HCT116 (cell line): ENCODE results near the gene SYNGR1. TPM values are rescaled to one million over a fixed set of nuclear protein-coding genes. Genes with fewer than 3 reads are reported as not detected.

ENCODE experiments used
- ATAC-seq: fragments of 200-7000 bp; cut with Tn5 transposase; 2 replicates; pipeline ENCODE4 v1.9.1; 2020; ENCODE audit warnings: mild to moderate bottlenecking, moderate library complexity
- BruUV-seq: library from RNA; stranded (reverse); fragments of 400-500 nt; replicated peaks from 2 replicates; lab custom pipeline; 2021; lab: Mats Ljungman, UMichigan
- CTCF ChIA-PET: fragments of 300-600 bp; sonication (Branson Sonifier 250); formaldehyde crosslinking; loops from one replicate; lab custom pipeline; 2021; ENCODE audit warnings: antibody characterized with exemption; lab: Charles Lee
- POLR2A ChIA-PET: fragments of 300-600, 350-600 bp; sonication (Branson Sonifier 250); formaldehyde crosslinking; loops from one replicate; lab custom pipeline; 2021; ENCODE audit warnings: antibody characterized with exemption; lab: Charles Lee
- RAD21 ChIA-PET, 2 experiments: fragments of 300-600 bp; sonication (Branson Sonifier 250); formaldehyde crosslinking; loops; one replicate each; lab custom pipeline; 2023; ENCODE audit warnings: low total read pairs in 2 of 2; ENCODE audit not compliant: uncharacterized antibody in 2 of 2, unreplicated experiment in 2 of 2, low non-redundant PET in 1 of 2; lab: Charles Lee
- DNase-seq: peaks from one replicate; pipeline ENCODE4 v3.0.0-alpha.2; 2010; ENCODE audit warnings: low read depth, low spot score
- H2AFZ ChIP-seq: fragments of 200-600 bp; shearing (Covaris generic), sonication (generic); 2 replicates; pipeline ENCODE4 v1.6.1; 2017; ENCODE audit warnings: low read depth, mixed run types, mixed read lengths, antibody characterized with exemption, low read length; ENCODE audit not compliant: poor library complexity, severe bottlenecking
- H3K27ac ChIP-seq: 2 replicates; pipeline ENCODE4 v1.5.1; 2012; ENCODE audit warnings: low read depth, low read length
- H3K27me3 ChIP-seq: fragments of 200-600 bp; sonication (generic); 2 replicates; pipeline ENCODE4 v1.6.1; 2016; ENCODE audit warnings: mixed run types, low read length, mixed read lengths; ENCODE audit not compliant: insufficient read depth
- H3K36me3 ChIP-seq, 2 experiments: fragments of 200-500 bp in 1 of 2; fragments of 200-600 bp in 1 of 2; sonication (Bioruptor generic) in 1 of 2; sonication (generic) in 1 of 2; 2 replicates each; pipeline versions ENCODE4 v1.5.1 to v1.6.1; 2014 to 2016; ENCODE audit warnings: low read length in 2 of 2, inconsistent platforms in 1 of 2, mixed read lengths in 1 of 2, mixed run types in 1 of 2; ENCODE audit not compliant: insufficient read depth in 2 of 2, control insufficient read depth in 1 of 2
- H3K4me1 ChIP-seq, 2 experiments: fragments of 200-600 bp in 1 of 2; sonication (generic) in 1 of 2; 2 replicates each; pipeline versions ENCODE4 v1.5.1 to v1.6.1; 2012 to 2017; ENCODE audit warnings: low read length in 2 of 2, inconsistent platforms in 1 of 2, mild to moderate bottlenecking in 1 of 2, mixed read lengths in 1 of 2, mixed run types in 1 of 2, moderate library complexity in 1 of 2; ENCODE audit not compliant: insufficient read depth in 2 of 2, control insufficient read depth in 1 of 2
- H3K4me2 ChIP-seq: fragments of 200-600 bp; sonication (generic); 2 replicates; pipeline ENCODE4 v1.6.1; 2017; ENCODE audit warnings: mixed run types, low read length, mixed read lengths
- H3K4me3 ChIP-seq, 2 experiments: fragments of 200-600 bp in 1 of 2; sonication (generic) in 1 of 2; replicated peaks in 1 of 2; 2 replicates each; pipeline ENCODE4 v1.5.1; 2011 to 2016; ENCODE audit warnings: low read length in 2 of 2, control low read depth in 1 of 2, low read depth in 1 of 2, mild to moderate bottlenecking in 1 of 2, mixed read lengths in 1 of 2, mixed run types in 1 of 2
- H3K79me2 ChIP-seq: fragments of 200-600 bp; sonication (generic); 2 replicates; pipeline ENCODE4 v1.6.1; 2017; ENCODE audit warnings: mild to moderate bottlenecking, mixed run types, low read length, moderate library complexity, mixed read lengths; ENCODE audit not compliant: insufficient read depth
- H3K9ac ChIP-seq: fragments of 200-600 bp; sonication (generic); 2 replicates; pipeline ENCODE4 v1.6.1; 2016; ENCODE audit warnings: low read length, mixed read lengths
- H3K9me2 ChIP-seq: fragments of 200-600 bp; sonication (generic), shearing (Covaris generic); 2 replicates; pipeline ENCODE4 v1.6.1; 2017; ENCODE audit warnings: mixed run types, mild to moderate bottlenecking, moderate library complexity; ENCODE audit not compliant: insufficient read depth
- H3K9me3 ChIP-seq, 2 experiments: fragments of 200-500 bp in 1 of 2; fragments of 200-600 bp in 1 of 2; sonication (Bioruptor generic) in 1 of 2; sonication (generic) in 1 of 2; 2 replicates each; pipeline ENCODE4 v1.6.1; 2014 to 2017; ENCODE audit warnings: low read length in 2 of 2, mixed read lengths in 2 of 2, inconsistent platforms in 1 of 2, low read depth in 1 of 2, mild to moderate bottlenecking in 1 of 2, mixed run types in 1 of 2, moderate library complexity in 1 of 2; ENCODE audit not compliant: control insufficient read depth in 1 of 2, insufficient read depth in 1 of 2
- H4K20me1 ChIP-seq: fragments of 200-600 bp; sonication (generic), shearing (Covaris generic); 2 replicates; pipeline ENCODE4 v1.6.1; 2017; ENCODE audit warnings: mixed run types, mild to moderate bottlenecking, moderate library complexity; ENCODE audit not compliant: insufficient read depth
- CBX3 ChIP-seq: IDR thresholded peaks from 2 replicates; pipeline ENCODE4 v1.6.1; 2012; ENCODE audit warnings: low read depth
- CEBPB ChIP-seq: IDR thresholded peaks from 2 replicates; pipeline ENCODE4 v1.6.1; 2012; ENCODE audit warnings: low read depth
- CTCF ChIP-seq, 3 experiments: fragments of 200-600 bp in 1 of 3; sonication (generic) in 1 of 3; IDR thresholded peaks in 2 of 3; conservative IDR thresholded peaks in 1 of 3; 2 replicates each; pipeline ENCODE4 v1.5.1; 2012 to 2017; ENCODE audit warnings: low read depth in 2 of 3, low read length in 2 of 3, antibody characterized with exemption in 1 of 3, borderline replicate concordance in 1 of 3, control low read depth in 1 of 3, mild to moderate bottlenecking in 1 of 3, mixed read lengths in 1 of 3, mixed run types in 1 of 3, moderate library complexity in 1 of 3; ENCODE audit not compliant: insufficient read depth in 1 of 3
- EGR1 ChIP-seq: IDR thresholded peaks from 2 replicates; pipeline ENCODE4 v1.6.1; 2012; ENCODE audit warnings: low read depth
- ELF1 ChIP-seq: IDR thresholded peaks from 2 replicates; pipeline ENCODE4 v1.6.1; 2012; ENCODE audit warnings: low read depth, borderline replicate concordance
- EZH2 ChIP-seq: fragments of 200-600 bp; sonication (generic); IDR thresholded peaks from 2 replicates; pipeline ENCODE4 v1.6.1; 2017; ENCODE audit warnings: antibody characterized with exemption, mixed run types
- EZH2phosphoT487 ChIP-seq: fragments of 200-600 bp; IDR thresholded peaks from 2 replicates; pipeline ENCODE4 v1.6.1; 2018; ENCODE audit warnings: antibody characterized with exemption, borderline replicate concordance
- JUND ChIP-seq: IDR thresholded peaks from 2 replicates; pipeline ENCODE4 v1.6.1; 2012
- MAX ChIP-seq: IDR thresholded peaks from 2 replicates; pipeline ENCODE4 v1.6.1; 2012
- POLR2A ChIP-seq: IDR thresholded peaks from 2 replicates; pipeline ENCODE4 v1.7.0; 2011; ENCODE audit warnings: borderline replicate concordance; ENCODE audit not compliant: insufficient read depth, insufficient read length; ENCODE audit errors: extremely low read depth
- POLR2AphosphoS5 ChIP-seq: IDR thresholded peaks from 2 replicates; pipeline ENCODE4 v1.6.1; 2011; ENCODE audit warnings: mild to moderate bottlenecking, low read depth, low read length, moderate library complexity
- RAD21 ChIP-seq: IDR thresholded peaks from 2 replicates; pipeline ENCODE4 v1.6.1; 2012; ENCODE audit warnings: low read depth, mild to moderate bottlenecking
- SIN3A ChIP-seq: IDR thresholded peaks from 2 replicates; pipeline ENCODE4 v1.6.1; 2012; ENCODE audit warnings: low read depth
- SP1 ChIP-seq: IDR thresholded peaks from 2 replicates; pipeline ENCODE4 v1.6.1; 2012; ENCODE audit warnings: low read depth
- ZFX ChIP-seq: fragments of 450-650 bp; IDR thresholded peaks from 2 replicates; pipeline ENCODE4 v1.6.1; 2017
- ZNF274 ChIP-seq: fragments of 200-500 bp; sonication (Bioruptor generic); IDR thresholded peaks from 2 replicates; pipeline ENCODE4 v1.6.1; 2014; ENCODE audit warnings: mild to moderate bottlenecking, low read depth, low read length, inconsistent platforms
- intact Hi-C: fragments of 100-400 bp; cut with micrococcal nuclease; formaldehyde crosslinking; loops from 2 replicates; pipeline ENCODE4 v1.10.0; 2022
- total RNA-seq: library from RNA; stranded (reverse); gene quantifications from one replicate; pipeline ENCODE4 v1.2.1, GENCODE V29; 2021; ENCODE audit not compliant: unreplicated experiment
- TF ChIP-seq, protein P1 (sequence below): IDR thresholded peaks from 2 replicates; pipeline ENCODE4 v1.6.1; 2011; ENCODE audit warnings: mild to moderate bottlenecking, low read length, moderate library complexity; ENCODE audit not compliant: insufficient replicate concordance; ENCODE audit errors: extremely low read depth

SYNGR1 gene
- total RNA-seq, 1 experiment from 2014 or later, result 20.7 TPM

- intact Hi-C loops, result no loop called here
- Histone ChIP-seq H2AFZ (no peak overlapping the region), H3K27ac (no peak overlapping the region), H3K9me2 (no peaks in the 10 kb centered on the region), H3K27me3 (no peaks in the 10 kb centered on the region), H4K20me1 (no peaks in the 10 kb centered on the region), H3K4me2 (no peak overlapping the region), H3K9me3 (no peaks in the 10 kb centered on the region), H3K4me3 (no peak overlapping the region), H3K36me3 (peaks cover 22% of the 10 kb centered on the region in 2 experiments; a peak in 3 of 4 replicates), H3K9ac (no peak overlapping the region), H3K4me1 (no peaks in the 10 kb centered on the region), H3K79me2 (no peaks in the 10 kb centered on the region)
- RAD21 ChIA-PET, result no interaction called here
- no peak for DNase-seq
- TF ChIP-seq POLR2A, result no peak
- no peak for TF ChIP-seq CTCF (IDR thresholded peaks at IDR 0.05 in 2 of 3, conservative IDR thresholded peaks at IDR 0.05 in 1 of 3; ENCODE audit: borderline replicate concordance in 1 of 3, insufficient read depth in 1 of 3, low read depth in 2 of 3, low read length in 2 of 3)
- TF ChIP-seq SIN3A, result no peak
- no peak for TF ChIP-seq ZFX
- TF ChIP-seq POLR2AphosphoS5, result no peak
- no peak for TF ChIP-seq CBX3
- TF ChIP-seq CEBPB, result no peak
- no peak for TF ChIP-seq ZNF274
- no peak for TF ChIP-seq EZH2
- TF ChIP-seq RAD21, result no peak
- TF ChIP-seq SP1, result no peak
- TF ChIP-seq, protein P1, sequence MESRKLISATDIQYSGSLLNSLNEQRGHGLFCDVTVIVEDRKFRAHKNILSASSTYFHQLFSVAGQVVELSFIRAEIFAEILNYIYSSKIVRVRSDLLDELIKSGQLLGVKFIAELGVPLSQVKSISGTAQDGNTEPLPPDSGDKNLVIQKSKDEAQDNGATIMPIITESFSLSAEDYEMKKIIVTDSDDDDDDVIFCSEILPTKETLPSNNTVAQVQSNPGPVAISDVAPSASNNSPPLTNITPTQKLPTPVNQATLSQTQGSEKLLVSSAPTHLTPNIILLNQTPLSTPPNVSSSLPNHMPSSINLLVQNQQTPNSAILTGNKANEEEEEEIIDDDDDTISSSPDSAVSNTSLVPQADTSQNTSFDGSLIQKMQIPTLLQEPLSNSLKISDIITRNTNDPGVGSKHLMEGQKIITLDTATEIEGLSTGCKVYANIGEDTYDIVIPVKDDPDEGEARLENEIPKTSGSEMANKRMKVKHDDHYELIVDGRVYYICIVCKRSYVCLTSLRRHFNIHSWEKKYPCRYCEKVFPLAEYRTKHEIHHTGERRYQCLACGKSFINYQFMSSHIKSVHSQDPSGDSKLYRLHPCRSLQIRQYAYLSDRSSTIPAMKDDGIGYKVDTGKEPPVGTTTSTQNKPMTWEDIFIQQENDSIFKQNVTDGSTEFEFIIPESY, result no peak
- TF ChIP-seq JUND, result no peak
- TF ChIP-seq EZH2phosphoT487, result no peak
- TF ChIP-seq ELF1, result no peak
- TF ChIP-seq MAX, result no peak
- TF ChIP-seq EGR1, result no peak
- no peak for ATAC-seq
- no TSS peak for BruUV-seq
- CTCF ChIA-PET, result no interaction called here
- POLR2A ChIA-PET, result no interaction called here
Observed at GRCh38 chr22:39419911-39420310, 70.1 kb downstream of the SYNGR1 start.
